Measurements from ENCODE around the gene RANBP3L. TPM values are rescaled to one million over a fixed set of nuclear protein-coding genes. Genes with fewer than 3 reads are reported as not detected.
"Not testable (repeated sequence)": the region's sequence is repeated elsewhere in the genome, so short reads cannot be mapped to it uniquely, and the experiment has no call there.

RANBP3L gene
- total RNA-seq, 1 donor from 2014 or later, result not detected

DNA sequence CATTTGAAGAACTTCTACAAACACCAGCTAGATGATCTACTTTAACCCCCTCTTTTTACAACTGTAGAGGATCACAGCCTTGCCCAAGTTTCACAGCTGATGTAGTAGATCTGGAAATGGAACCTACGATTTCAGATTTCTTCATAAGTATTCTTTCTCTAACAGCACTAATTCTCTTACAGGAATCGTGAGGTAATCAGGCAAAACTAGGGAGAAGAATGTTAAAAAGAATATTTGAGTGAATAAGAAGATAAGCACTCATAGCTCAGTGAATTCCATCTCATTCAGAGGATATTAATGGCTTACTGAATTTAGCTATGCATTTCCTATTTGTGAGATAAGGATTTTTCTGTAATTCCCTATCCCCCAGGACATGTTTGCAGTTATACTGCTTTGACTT lies 102.1 kb downstream of the RANBP3L start:
- Histone ChIP-seq H4K20me1 (ENCODE audit: low read depth) (no peaks in the 10 kb centered on the region), H3K4me2 (no peak overlapping the region), H3K27me3 (no peaks in the 10 kb centered on the region), H3K4me3 (no peak overlapping the region), H3K9ac (no peak overlapping the region), H3K27ac (no peak overlapping the region), H3K79me2 (ENCODE audit: low read depth) (no peaks in the 10 kb centered on the region), H3K4me1 (no peaks in the 10 kb centered on the region), H3F3A (ENCODE audit: low read depth) (no peaks in the 10 kb centered on the region), H3K36me3 (peaks cover 5% of the 10 kb centered on the region), H3K9me3 (ENCODE audit: low read depth) (no peaks in the 10 kb centered on the region), H2AFZ (replicated peaks) (no peak overlapping the region)
- no peak for DNase-seq (ENCODE audit: low spot score)
- Mint-ChIP-seq H3K36me3 (peaks cover 22% of the 10 kb centered on the region), H3K27me3 (ENCODE audit: insufficient read depth, low read depth) (no peaks in the 10 kb centered on the region), H3K9me3 (no peaks in the 10 kb centered on the region), H3K27ac (no peak overlapping the region), H3K4me1 (peaks cover 5% of the 10 kb centered on the region), H3K4me3 (no peak overlapping the region)
- TF ChIP-seq EZH2phosphoT487 (IDR thresholded peaks at IDR 0.05), result no peak
- TF ChIP-seq EZH2 (IDR thresholded peaks at IDR 0.05), result no peak
- TF ChIP-seq, protein P1, sequence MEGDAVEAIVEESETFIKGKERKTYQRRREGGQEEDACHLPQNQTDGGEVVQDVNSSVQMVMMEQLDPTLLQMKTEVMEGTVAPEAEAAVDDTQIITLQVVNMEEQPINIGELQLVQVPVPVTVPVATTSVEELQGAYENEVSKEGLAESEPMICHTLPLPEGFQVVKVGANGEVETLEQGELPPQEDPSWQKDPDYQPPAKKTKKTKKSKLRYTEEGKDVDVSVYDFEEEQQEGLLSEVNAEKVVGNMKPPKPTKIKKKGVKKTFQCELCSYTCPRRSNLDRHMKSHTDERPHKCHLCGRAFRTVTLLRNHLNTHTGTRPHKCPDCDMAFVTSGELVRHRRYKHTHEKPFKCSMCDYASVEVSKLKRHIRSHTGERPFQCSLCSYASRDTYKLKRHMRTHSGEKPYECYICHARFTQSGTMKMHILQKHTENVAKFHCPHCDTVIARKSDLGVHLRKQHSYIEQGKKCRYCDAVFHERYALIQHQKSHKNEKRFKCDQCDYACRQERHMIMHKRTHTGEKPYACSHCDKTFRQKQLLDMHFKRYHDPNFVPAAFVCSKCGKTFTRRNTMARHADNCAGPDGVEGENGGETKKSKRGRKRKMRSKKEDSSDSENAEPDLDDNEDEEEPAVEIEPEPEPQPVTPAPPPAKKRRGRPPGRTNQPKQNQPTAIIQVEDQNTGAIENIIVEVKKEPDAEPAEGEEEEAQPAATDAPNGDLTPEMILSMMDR (IDR thresholded peaks at IDR 0.05), result no peak

DNA sequence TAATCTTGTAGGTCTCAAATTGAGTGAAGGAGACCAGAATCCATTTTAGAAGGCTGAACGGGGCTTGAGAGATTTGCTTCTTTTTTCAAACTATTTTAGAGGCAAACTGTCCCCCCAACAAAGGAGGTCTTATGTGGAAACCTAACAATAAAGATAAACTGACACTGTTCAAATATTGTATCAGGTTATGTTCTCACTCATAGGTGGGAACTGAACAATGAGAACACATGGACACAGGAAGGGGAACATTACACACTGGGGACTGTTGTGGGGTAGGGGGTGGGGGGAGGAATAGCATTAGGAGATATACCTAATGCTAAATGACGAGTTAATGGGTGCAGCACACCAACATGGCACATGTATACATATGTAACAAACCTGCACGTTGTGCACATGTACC lies 102.9 kb downstream of the RANBP3L start:
- H3K9ac ChIP-seq; H3F3A ChIP-seq (ENCODE audit: low read depth); H2AFZ ChIP-seq (replicated peaks); H3K4me3 Mint-ChIP-seq; H3K4me2 ChIP-seq; H3K4me1 Mint-ChIP-seq; H3K27me3 Mint-ChIP-seq (ENCODE audit: insufficient read depth, low read depth); H4K20me1 ChIP-seq (ENCODE audit: low read depth); DNase-seq (ENCODE audit: low spot score); H3K79me2 ChIP-seq (ENCODE audit: low read depth); H3K36me3 ChIP-seq; H3K27ac ChIP-seq; H3K4me1 ChIP-seq; H3K9me3 Mint-ChIP-seq; H3K9me3 ChIP-seq (ENCODE audit: low read depth); H3K4me3 ChIP-seq; H3K27me3 ChIP-seq; H3K27ac Mint-ChIP-seq: not testable (repeated sequence)
- H3K36me3 Mint-ChIP-seq, result peaks cover 24% of the 10 kb centered on the region

Other genes starting within 250 kb of the RANBP3L start
- gene UGT3A2, start 235.0 kb downstream of the RANBP3L start, total RNA-seq (ENCODE audit: low replicate concordance), result 8.8 and 10.8 TPM in 2 replicates
- gene LMBRD2, start 150.0 kb downstream of the RANBP3L start, total RNA-seq (ENCODE audit: low replicate concordance), result 7.8 and 11.8 TPM in 2 replicates
- 93.4 and 99.5 TPM in 2 replicates for gene SKP2, start 149.8 kb downstream of the RANBP3L start, total RNA-seq (ENCODE audit: low replicate concordance)
- gene NADK2, start 60.0 kb downstream of the RANBP3L start, total RNA-seq (ENCODE audit: low replicate concordance), result 46.1 and 68.2 TPM in 2 replicates